HS-5 (cell line): Measurements from ENCODE around the gene CNTNAP2.

ENCODE experiments used
- DNase-seq: peaks from one replicate; pipeline ENCODE4 v3.0.0-alpha.2; 2012; ENCODE audit warnings: low read depth

The CNTNAP2 gene

GRCh38 chr7:146781352-146782116 lies 664.9 kb downstream of the CNTNAP2 start:
- DNase-seq: no peak

- DNase-seq: no peak
Observed at GRCh38 chr7:146787266-146787665, 670.7 kb downstream of the CNTNAP2 start.

GRCh38 chr7:146788008-146788407 lies 671.4 kb downstream of the CNTNAP2 start:
- DNase-seq: no peak

GRCh38 chr7:146791344-146792285 lies 675.0 kb downstream of the CNTNAP2 start:
- no peak for DNase-seq

GRCh38 chr7:146804620-146805019 lies 688.0 kb downstream of the CNTNAP2 start:
- no peak for DNase-seq

GRCh38 chr7:146805082-146805481 lies 688.5 kb downstream of the CNTNAP2 start:
- DNase-seq: no peak

- no peak for DNase-seq
Observed at GRCh38 chr7:146826329-146826728, 709.7 kb downstream of the CNTNAP2 start.

GRCh38 chr7:146830686-146831085 lies 714.1 kb downstream of the CNTNAP2 start:
- no peak for DNase-seq

- DNase-seq: no peak
Observed at GRCh38 chr7:146831875-146832274, 715.3 kb downstream of the CNTNAP2 start.

- no peak for DNase-seq
Observed at GRCh38 chr7:146844405-146844804, 727.8 kb downstream of the CNTNAP2 start.

- DNase-seq: no peak
Observed at GRCh38 chr7:146858690-146859089, 742.1 kb downstream of the CNTNAP2 start.

GRCh38 chr7:146861701-146862100 lies 745.1 kb downstream of the CNTNAP2 start:
- no peak for DNase-seq

GRCh38 chr7:146862415-146862814 lies 745.8 kb downstream of the CNTNAP2 start:
- DNase-seq: no peak

- DNase-seq: no peak
Observed at GRCh38 chr7:146864644-146865043, 748.0 kb downstream of the CNTNAP2 start.

GRCh38 chr7:146865696-146866095 lies 749.1 kb downstream of the CNTNAP2 start:
- DNase-seq: no peak

GRCh38 chr7:146874722-146875121 lies 758.1 kb downstream of the CNTNAP2 start:
- no peak for DNase-seq

- no peak for DNase-seq
Observed at GRCh38 chr7:146875237-146875785, 758.7 kb downstream of the CNTNAP2 start.

- no peak for DNase-seq
Observed at GRCh38 chr7:146875981-146876380, 759.4 kb downstream of the CNTNAP2 start.

- DNase-seq: no peak
Observed at GRCh38 chr7:146876411-146876810, 759.8 kb downstream of the CNTNAP2 start.

- DNase-seq: no peak
Observed at GRCh38 chr7:146878901-146879300, 762.3 kb downstream of the CNTNAP2 start.

GRCh38 chr7:146885231-146885630 lies 768.6 kb downstream of the CNTNAP2 start:
- DNase-seq: no peak

- no peak for DNase-seq
Observed at GRCh38 chr7:146889806-146890555, 773.4 kb downstream of the CNTNAP2 start.
